Spinal cord (tissue), 10 donors: ENCODE results near the gene C19orf85. TPM values are rescaled to one million over a fixed set of nuclear protein-coding genes. Genes with fewer than 3 reads are reported as not detected.

Experiments
- DNase-seq, 6 donors: peaks; one replicate each; pipeline versions ENCODE4 v3.0.0 to v3.0.0-alpha.2; 2013 to 2015; ENCODE audit warnings: low spot score in 6 of 6, low read depth in 4 of 6
- H3K27ac ChIP-seq: one replicate; pipeline ENCODE4 v1.5.1; 2013; ENCODE audit warnings: low read depth, low read length, control low read depth
- H3K27me3 ChIP-seq: one replicate; pipeline ENCODE4 v1.6.1; 2013; ENCODE audit warnings: low read length; ENCODE audit not compliant: control insufficient read depth, insufficient read depth
- H3K36me3 ChIP-seq: one replicate; pipeline ENCODE4 v1.6.1; 2013; ENCODE audit warnings: low read length; ENCODE audit not compliant: control insufficient read depth, insufficient read depth
- H3K4me1 ChIP-seq: one replicate; pipeline ENCODE4 v1.6.1; 2013; ENCODE audit warnings: low read length; ENCODE audit not compliant: control insufficient read depth, insufficient read depth
- H3K4me3 ChIP-seq: one replicate; pipeline ENCODE4 v1.5.1; 2013; ENCODE audit warnings: low read depth, low read length, control low read depth
- H3K9me3 ChIP-seq: one replicate; pipeline ENCODE4 v1.6.1; 2013; ENCODE audit warnings: low read length; ENCODE audit not compliant: control insufficient read depth, insufficient read depth
- WGBS: methylation state at CpG from one replicate; pipeline ENCODE4 v1.1.5; 2013; ENCODE audit warnings: missing lambda C conversion rate; ENCODE audit not compliant: insufficient coverage; 5-methylcytosine and 5-hydroxymethylcytosine counted together
- polyA plus RNA-seq, 2 donors: library from polyadenylated mRNA; unstranded; fragments of 120-200 nt; gene quantifications; one replicate each; pipeline ENCODE4 v1.2.1, GENCODE V29; 2013; ENCODE audit not compliant: insufficient read length in 2 of 2
- total RNA-seq, 2 donors: library from RNA; depleted of rRNA in 1 of 2; stranded (reverse); fragments of 120-200 nt in 1 of 2; fragments of >200 nt in 1 of 2; gene quantifications; one replicate each; pipeline versions ENCODE4 v1.2.3 to v1.2.4, GENCODE V29; 2013 to 2014
- donor health status: healthy.

Gene C19orf85
- total and polyA plus RNA-seq, 4 donors: not detected

GRCh38 chr19:55484593-55485438, 20.3 kb upstream of the C19orf85 start, which contains the start of gene NAT14:
NAT14 (plus strand) TSS chr19:55485188; CDS start chr19:55485709, 521 bp downstream.
- peak in 5 of 6 donors; percentile 61 to 94 (median 78) for DNase-seq
- H3K9me3 ChIP-seq: no peaks in the 10 kb centered on the region
- peak within 1 kb of the TSS; percentile 73 for H3K27ac ChIP-seq
- peak within 1 kb of the TSS; percentile 66 for H3K4me3 ChIP-seq
- peaks cover 56% of the 10 kb centered on the region for H3K36me3 ChIP-seq
- H3K4me1 ChIP-seq: peaks cover 50% of the 10 kb centered on the region
- 1% methylated on average over 74 of the region's 78 CpGs for WGBS
- no peaks in the 10 kb centered on the region for H3K27me3 ChIP-seq

DNA sequence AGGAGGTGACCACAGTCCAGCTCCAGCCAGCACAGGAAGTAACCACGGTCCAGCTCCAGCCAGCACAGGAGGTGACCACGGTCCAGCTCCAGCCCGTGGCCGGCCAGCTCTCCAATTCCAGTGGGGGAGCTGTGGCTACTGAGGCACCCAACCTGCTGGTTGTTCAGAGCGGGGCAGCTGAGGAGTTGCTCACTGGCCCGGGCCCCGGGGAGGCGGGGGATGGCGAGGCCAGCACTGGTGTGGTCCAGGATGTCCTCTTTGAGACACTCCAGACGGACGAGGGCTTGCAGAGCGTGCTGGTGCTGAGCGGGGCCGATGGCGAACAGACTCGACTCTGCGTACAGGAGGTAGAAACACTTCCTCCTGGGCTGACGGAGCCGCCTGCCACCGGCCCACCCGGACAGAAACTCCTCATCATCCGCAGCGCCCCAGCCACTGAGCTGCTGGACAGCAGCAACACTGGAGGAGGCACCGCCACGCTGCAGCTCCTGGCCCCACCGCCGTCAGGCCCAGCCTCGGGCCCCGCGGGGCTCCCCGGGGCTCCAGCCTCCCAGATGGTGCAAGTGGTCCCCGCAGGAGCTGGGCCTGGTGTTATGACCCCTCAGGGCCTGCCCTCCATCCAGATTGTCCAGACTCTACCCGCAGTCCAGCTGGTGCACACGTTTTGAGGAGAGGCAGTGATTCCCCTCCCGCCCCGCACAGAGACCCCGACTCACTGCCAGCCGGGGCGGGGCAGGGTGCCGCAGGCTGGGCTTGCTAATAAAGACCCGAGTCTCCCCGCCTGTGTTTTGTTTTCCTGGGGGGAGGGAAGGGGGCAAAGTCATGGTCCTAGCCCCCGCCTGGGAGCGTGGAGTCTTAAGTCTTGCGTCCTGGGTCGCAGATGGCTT, 19.4 kb upstream of the C19orf85 start:
- H3K27ac ChIP-seq: no peak overlapping the region
- no peaks in the 10 kb centered on the region for H3K9me3 ChIP-seq
- DNase-seq: no peak
- peak overlapping the region; percentile 66 for H3K4me3 ChIP-seq
- 68% methylated on average over 42 of the region's 46 CpGs for WGBS
- H3K36me3 ChIP-seq: peaks cover 60% of the 10 kb centered on the region
- H3K4me1 ChIP-seq: peaks cover 47% of the 10 kb centered on the region
- H3K27me3 ChIP-seq: no peaks in the 10 kb centered on the region

DNA sequence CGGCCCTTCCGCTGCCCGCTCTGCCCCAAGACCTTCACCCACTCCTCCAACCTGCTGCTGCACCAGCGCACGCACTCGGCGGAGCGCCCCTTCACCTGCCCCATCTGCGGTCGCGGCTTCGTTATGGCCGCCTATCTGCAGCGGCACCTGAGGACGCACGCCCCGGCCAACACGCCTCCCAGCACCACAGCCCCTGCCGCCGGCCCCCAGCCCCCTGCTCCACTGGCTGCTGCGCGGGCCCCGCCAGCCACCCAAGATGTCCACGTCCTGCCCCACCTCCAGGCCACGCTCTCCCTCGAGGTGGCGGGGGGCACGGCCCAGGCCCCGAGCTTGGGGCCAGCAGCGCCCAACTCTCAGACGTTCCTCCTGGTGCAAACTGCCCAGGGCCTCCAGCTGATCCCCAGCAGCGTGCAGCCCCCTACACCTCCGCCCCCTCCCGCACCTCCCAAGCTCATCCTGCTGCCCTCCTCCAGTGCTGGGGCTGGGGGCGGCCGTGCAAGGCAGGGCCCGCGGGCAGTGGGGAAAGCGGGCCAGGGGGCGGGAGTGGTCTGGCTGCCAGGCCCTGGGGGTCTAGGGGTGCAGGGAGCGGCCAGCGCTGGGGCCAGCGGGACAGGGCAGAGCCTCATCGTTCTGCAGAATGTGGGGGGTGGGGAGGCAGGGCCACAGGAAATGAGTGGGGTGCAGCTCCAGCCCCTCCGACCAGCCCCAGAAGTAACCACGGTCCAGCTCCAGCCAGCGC, 18.6 kb upstream of the C19orf85 start:
- Histone ChIP-seq H3K27ac (no peak overlapping the region), H3K4me1 (peaks cover 44% of the 10 kb centered on the region)
- 94% methylated on average over 39 of the region's 47 CpGs for WGBS

GRCh38 chr19:55482156-55482961, 17.8 kb upstream of the C19orf85 start:
- H3K27ac ChIP-seq: no peak overlapping the region
- peaks cover 44% of the 10 kb centered on the region for H3K4me1 ChIP-seq
- WGBS: 86% methylated on average over 79 of the region's 83 CpGs
- H3K4me3 ChIP-seq: no peak overlapping the region
- no peaks in the 10 kb centered on the region for H3K9me3 ChIP-seq
- no peaks in the 10 kb centered on the region for H3K27me3 ChIP-seq
- H3K36me3 ChIP-seq: peaks cover 60% of the 10 kb centered on the region
- DNase-seq: no peak

More for the DNA sequence above, 18.6 kb upstream of the C19orf85 start:
- Histone ChIP-seq H3K27me3 (no peaks in the 10 kb centered on the region), H3K36me3 (peaks cover 61% of the 10 kb centered on the region), H3K9me3 (no peaks in the 10 kb centered on the region), H3K4me3 (no peak overlapping the region)
- no peak for DNase-seq

DNA sequence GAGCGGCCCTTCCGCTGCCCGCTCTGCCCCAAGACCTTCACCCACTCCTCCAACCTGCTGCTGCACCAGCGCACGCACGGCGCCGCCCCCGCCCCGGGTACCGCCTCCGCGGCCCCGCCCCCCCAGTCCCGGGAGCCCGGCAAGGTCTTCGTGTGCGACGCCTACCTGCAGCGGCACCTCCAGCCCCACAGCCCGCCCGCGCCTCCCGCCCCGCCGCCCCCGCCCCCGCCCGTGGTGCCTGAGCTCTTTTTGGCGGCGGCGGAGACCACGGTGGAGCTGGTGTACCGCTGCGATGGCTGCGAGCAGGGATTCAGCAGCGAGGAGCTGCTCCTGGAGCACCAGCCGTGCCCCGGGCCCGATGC, 17.2 kb upstream of the C19orf85 start:
- no peak overlapping the region for H3K27ac ChIP-seq
- DNase-seq: no peak
- WGBS: 47% methylated on average over 23 of the region's 40 CpGs
- H3K4me3 ChIP-seq: no peak overlapping the region
- peaks cover 55% of the 10 kb centered on the region for H3K36me3 ChIP-seq
- H3K4me1 ChIP-seq: peaks cover 43% of the 10 kb centered on the region
- H3K9me3 ChIP-seq: no peaks in the 10 kb centered on the region
- no peaks in the 10 kb centered on the region for H3K27me3 ChIP-seq

DNA sequence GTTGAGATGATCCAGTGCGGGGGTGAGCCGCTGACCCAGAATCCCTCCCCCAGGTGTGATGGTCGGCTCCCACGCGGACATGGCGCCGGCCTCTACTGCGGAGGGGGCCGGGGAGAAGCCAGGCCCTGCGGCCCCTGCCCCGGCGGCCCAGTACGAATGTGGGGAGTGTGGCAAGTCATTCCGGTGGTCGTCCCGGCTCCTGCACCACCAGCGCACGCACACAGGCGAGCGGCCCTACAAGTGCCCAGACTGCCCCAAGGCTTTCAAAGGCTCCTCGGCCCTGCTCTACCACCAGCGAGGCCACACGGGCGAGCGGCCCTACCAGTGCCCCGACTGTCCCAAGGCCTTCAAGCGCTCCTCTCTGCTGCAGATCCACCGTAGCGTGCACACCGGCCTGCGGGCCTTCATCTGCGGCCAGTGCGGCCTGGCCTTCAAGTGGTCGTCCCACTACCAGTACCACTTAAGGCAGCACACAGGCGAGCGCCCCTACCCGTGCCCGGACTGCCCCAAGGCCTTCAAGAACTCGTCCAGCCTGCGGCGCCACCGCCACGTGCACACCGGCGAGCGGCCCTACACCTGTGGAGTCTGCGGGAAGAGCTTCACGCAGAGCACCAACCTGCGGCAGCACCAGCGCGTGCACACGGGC, 16.7 kb upstream of the C19orf85 start:
- Histone ChIP-seq H3K4me3 (no peak overlapping the region), H3K9me3 (no peaks in the 10 kb centered on the region), H3K27me3 (no peaks in the 10 kb centered on the region), H3K4me1 (peaks cover 39% of the 10 kb centered on the region), H3K36me3 (peaks cover 50% of the 10 kb centered on the region), H3K27ac (no peak overlapping the region)
- DNase-seq: no peak
- WGBS: 94% methylated on average over 44 of the region's 52 CpGs

DNA sequence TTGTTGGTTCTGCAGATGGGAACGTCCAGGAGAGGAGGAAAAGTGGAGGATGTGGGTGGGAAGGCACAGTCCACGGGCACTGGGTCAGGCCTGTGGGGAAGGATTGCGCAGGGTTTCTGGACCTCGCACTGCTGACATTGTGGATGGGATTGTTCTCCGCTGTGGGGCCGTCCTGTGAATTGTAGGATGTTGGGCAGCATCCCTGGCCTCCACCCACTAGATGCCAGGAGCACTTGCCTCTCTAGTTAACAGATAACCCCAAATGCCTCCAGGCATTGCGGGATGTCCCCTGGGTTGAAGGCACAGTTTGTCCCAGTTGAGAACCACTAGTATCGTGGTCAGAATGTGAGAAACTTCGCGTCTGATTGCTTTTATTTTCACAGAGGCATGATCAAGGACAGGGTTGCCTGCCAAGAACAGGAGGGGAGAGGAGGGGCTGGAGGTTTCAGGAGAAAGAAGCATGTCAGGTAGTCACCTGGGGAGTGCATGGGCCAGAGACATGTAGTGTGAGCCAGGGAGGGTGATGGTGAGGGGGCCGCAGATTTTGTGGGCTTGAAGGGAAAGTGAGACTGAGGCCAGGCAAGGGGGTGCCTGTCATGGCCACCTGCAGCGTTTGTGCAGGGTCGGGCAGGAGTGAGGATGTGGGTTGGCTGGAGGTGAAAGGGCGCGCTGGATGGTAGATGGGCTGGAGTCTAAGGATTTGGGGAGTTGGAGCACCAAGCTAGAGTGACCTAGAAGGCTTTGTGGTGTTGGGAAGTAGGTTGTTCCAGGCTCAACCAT, 15.1 kb upstream of the C19orf85 start:
- no peak overlapping the region for H3K27ac ChIP-seq
- peaks cover 42% of the 10 kb centered on the region for H3K36me3 ChIP-seq
- 83% methylated on average over 11 of the region's 15 CpGs for WGBS
- H3K9me3 ChIP-seq: no peaks in the 10 kb centered on the region
- no peak for DNase-seq
- peaks cover 39% of the 10 kb centered on the region for H3K4me1 ChIP-seq
- no peak overlapping the region for H3K4me3 ChIP-seq
- no peaks in the 10 kb centered on the region for H3K27me3 ChIP-seq

GRCh38 chr19:55479045-55479444, 14.5 kb upstream of the C19orf85 start:
- DNase-seq: no peak
- Histone ChIP-seq H3K36me3 (peaks cover 38% of the 10 kb centered on the region), H3K4me1 (peaks cover 36% of the 10 kb centered on the region), H3K27me3 (no peaks in the 10 kb centered on the region), H3K9me3 (no peaks in the 10 kb centered on the region), H3K4me3 (no peak overlapping the region), H3K27ac (no peak overlapping the region)
- WGBS: 87% methylated on average over 17 of the region's 17 CpGs
